Prostate gland (tissue), 2 donors: Measurements from ENCODE around the gene IL3RA.

Experiments used
- POLR2A ChIP-seq: fragments of 450-650 bp; IDR thresholded peaks from one replicate; pipeline ENCODE4 v1.6.1; 2016; ENCODE audit warnings: antibody characterized with exemption, mild to moderate bottlenecking
- POLR2AphosphoS5 ChIP-seq: sonication (generic); formaldehyde crosslinking; IDR thresholded peaks from one replicate; pipeline ENCODE4 v1.6.1; 2017; ENCODE audit warnings: antibody characterized with exemption
- TF ChIP-seq, protein P1 (sequence below), 4 experiments: fragments of 200-600 bp in 2 of 4; fragments of 450-650 bp in 2 of 4; sonication (generic) in 2 of 4; IDR thresholded peaks; 1 replicate in 3 of 4; 2 replicates in 1 of 4; pipeline ENCODE4 v1.5.1; 2016 to 2019; ENCODE audit warnings: antibody characterized with exemption in 4 of 4, mild to moderate bottlenecking in 2 of 4, moderate library complexity in 2 of 4

DNA sequence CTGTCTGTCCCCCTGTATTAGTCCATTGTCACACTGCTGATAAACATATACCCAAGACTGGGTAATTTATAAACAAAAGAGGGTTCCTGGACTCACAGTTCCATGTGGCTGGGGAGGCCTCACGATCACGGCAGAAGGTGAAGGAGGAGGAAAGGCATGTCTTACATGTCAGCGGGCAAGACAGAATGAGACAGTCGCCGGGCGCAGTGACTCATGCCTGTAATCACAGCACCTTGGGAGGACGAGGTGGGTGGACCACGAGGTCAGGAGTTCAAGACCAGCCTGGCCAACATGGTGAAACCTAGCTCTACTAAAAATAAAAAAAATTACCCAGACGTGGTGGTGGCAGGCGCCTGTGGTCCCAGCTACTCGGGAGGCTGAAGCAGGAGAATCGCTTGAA lies 24.7 kb downstream of the IL3RA start:
- TF ChIP-seq, protein P1, sequence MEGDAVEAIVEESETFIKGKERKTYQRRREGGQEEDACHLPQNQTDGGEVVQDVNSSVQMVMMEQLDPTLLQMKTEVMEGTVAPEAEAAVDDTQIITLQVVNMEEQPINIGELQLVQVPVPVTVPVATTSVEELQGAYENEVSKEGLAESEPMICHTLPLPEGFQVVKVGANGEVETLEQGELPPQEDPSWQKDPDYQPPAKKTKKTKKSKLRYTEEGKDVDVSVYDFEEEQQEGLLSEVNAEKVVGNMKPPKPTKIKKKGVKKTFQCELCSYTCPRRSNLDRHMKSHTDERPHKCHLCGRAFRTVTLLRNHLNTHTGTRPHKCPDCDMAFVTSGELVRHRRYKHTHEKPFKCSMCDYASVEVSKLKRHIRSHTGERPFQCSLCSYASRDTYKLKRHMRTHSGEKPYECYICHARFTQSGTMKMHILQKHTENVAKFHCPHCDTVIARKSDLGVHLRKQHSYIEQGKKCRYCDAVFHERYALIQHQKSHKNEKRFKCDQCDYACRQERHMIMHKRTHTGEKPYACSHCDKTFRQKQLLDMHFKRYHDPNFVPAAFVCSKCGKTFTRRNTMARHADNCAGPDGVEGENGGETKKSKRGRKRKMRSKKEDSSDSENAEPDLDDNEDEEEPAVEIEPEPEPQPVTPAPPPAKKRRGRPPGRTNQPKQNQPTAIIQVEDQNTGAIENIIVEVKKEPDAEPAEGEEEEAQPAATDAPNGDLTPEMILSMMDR (IDR thresholded peaks at IDR 0.05): no peak
- no peak for TF ChIP-seq POLR2A
- no peak for TF ChIP-seq POLR2AphosphoS5
